Measurements from ENCODE around the gene ITIH3.

Gene ITIH3

DNA sequence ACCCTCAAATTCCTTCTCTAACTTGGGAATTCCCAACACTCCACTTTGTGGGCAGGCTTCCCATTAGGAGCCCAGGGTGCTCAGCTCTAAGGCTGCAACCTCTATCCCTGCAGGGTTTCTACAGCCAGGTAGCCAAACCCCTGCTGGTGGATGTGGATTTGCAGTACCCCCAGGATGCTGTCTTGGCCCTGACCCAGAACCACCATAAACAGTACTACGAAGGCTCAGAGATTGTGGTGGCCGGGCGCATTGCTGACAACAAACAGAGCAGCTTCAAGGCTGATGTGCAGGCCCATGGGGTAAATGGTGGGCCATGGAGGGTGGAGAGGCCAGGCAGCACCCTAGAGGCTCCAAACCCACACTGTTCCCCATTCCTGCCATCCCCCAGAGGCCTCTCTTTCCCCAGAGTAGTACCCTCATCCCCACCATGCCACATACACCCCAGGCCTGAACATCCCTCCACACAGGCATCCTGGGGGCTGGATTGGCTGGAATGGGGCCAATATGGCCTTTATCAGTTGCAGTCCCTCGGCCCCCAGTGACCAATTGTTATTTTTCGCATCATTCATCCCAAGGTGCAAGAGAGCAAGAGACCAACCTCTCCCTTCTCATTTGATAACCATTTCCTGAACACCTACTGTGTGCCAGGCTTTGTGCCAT, 9.5 kb upstream of the ITIH3 start:
- Mint-ChIP-seq H3K36me3 (ENCODE audit: low read depth) (no peaks in the 10 kb centered on the region), H3K4me1 (ENCODE audit: low read depth) (peaks cover 21% of the 10 kb centered on the region), H3K9me3 (no peaks in the 10 kb centered on the region), H3K27ac (no peak overlapping the region), H3K4me3 (no peak overlapping the region), H3K27me3 (peaks cover 2% of the 10 kb centered on the region)
- intact Hi-C loops (cut with micrococcal nuclease): no loop called here

DNA sequence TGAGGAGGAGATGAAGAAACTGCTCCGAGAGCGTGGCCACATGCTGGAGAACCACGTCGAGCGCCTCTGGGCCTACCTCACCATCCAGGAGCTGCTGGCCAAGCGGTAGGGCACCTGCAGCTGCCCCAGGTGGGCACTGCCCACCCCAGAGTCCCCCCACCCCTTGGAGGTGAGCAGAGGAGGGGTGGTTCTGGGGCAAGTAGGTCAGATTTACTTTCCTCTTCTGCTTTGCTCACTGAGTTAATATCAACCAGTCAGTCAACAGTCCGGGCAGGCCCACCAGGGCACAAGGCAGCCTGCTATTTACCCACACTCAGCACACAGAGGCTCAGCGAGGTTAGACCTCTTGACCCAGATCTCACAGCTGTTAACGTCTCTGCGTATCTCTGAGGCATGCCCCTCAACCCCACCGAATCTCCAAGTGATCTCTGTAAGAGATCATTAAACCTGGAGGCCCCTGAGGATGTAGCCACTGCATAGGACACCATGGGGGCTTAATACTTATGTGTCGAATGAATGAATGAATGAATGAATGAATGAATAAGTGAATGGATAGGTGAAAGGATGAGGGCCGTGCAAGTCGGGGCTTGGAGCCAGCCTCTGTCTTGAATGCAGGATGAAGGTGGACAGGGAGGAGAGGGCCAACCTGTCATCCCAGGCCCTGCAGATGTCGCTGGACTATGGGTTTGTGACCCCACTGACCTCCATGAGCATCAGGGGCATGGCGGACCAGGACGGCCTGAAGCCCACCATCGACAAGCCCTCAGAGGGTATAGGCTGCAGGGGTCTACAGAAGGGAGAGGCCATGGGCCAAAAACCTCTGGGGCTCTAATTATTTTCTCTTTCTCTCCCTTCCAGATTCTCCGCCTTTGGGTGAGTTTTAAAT, 8.0 kb upstream of the ITIH3 start:
- H3K36me3 Mint-ChIP-seq (ENCODE audit: low read depth): no peaks in the 10 kb centered on the region
- H3K27me3 Mint-ChIP-seq: peaks cover 2% of the 10 kb centered on the region
- no peaks in the 10 kb centered on the region for H3K9me3 Mint-ChIP-seq
- no peak overlapping the region for H3K27ac Mint-ChIP-seq
- H3K4me1 Mint-ChIP-seq (ENCODE audit: low read depth): peaks cover 6% of the 10 kb centered on the region
- intact Hi-C loops (cut with micrococcal nuclease): no loop called here
- H3K4me3 Mint-ChIP-seq: no peak overlapping the region

DNA sequence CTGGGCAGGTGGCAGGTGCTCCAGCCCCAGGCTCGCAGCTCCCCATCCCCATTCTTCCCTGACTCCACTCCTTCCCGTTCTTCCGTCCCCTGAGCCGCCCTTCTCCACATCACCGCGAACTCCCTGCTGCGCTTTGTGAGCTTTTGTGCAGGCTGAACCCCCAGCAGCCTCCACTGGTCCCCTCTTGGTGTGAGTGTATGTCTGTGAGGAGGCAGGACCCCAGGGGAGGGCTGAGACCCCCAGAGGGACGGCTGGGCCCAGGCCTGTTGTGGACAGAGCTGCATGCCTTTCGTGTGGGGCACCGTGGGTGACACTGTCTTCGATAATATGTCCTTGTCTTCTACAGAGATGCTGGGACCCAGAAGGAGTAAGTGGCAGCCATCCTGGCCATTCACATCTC, 7.3 kb upstream of the ITIH3 start:
- Mint-ChIP-seq H3K4me3 (no peak overlapping the region), H3K9me3 (no peaks in the 10 kb centered on the region), H3K36me3 (ENCODE audit: low read depth) (no peaks in the 10 kb centered on the region), H3K4me1 (ENCODE audit: low read depth) (no peaks in the 10 kb centered on the region), H3K27me3 (peaks cover 2% of the 10 kb centered on the region), H3K27ac (no peak overlapping the region)
- intact Hi-C loops (cut with micrococcal nuclease): no loop called here

DNA sequence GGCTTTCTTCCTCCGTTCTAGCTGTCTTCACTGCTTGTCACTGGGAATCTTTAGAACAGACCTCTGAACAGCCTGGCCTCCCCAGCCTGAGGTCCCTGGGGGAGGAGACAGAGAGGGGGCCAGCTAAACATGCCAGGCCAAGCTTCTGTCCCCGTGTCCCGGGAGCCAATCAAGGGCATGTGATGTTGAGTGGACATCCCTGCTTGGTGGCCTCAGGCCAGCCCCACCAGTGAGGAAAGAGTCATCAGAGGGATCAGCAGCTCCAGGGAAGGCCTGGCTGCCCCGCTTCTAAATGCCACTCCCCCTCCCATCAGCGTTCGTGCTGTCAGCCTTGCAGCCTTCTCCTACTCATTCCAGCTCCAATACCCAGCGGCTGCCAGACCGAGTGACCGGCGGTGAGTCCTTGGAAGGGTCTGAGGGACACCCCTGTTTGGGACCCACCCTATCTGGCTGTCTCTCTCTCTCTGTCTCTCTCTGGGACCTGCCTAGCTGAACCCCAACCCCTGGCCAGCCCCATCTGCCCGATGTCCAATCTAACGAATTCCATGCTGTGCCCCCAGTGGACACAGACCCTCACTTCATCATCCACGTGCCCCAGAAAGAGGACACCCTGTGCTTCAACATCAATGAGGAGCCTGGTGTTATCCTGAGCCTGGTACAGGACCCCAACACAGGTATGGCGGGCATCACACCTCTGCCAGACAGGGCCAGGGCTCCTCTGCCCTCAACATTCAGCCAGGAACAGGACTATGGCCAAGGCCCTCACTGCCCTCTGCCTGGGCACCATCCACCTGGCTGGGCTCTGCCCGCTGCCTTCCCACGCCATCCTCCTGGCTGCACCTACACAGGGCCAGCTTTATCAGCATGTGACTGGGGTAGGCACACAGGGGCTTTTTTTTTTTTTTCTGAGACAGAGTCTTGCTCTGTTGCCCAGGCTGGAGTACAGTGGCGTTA, 6.6 kb upstream of the ITIH3 start:
- H3K4me1 Mint-ChIP-seq (ENCODE audit: low read depth): no peaks in the 10 kb centered on the region
- no peak overlapping the region for H3K27ac Mint-ChIP-seq
- intact Hi-C loops (cut with micrococcal nuclease): no loop called here
- H3K9me3 Mint-ChIP-seq: no peaks in the 10 kb centered on the region
- peaks cover 2% of the 10 kb centered on the region for H3K27me3 Mint-ChIP-seq
- H3K4me3 Mint-ChIP-seq: no peak overlapping the region
- no peaks in the 10 kb centered on the region for H3K36me3 Mint-ChIP-seq (ENCODE audit: low read depth)

DNA sequence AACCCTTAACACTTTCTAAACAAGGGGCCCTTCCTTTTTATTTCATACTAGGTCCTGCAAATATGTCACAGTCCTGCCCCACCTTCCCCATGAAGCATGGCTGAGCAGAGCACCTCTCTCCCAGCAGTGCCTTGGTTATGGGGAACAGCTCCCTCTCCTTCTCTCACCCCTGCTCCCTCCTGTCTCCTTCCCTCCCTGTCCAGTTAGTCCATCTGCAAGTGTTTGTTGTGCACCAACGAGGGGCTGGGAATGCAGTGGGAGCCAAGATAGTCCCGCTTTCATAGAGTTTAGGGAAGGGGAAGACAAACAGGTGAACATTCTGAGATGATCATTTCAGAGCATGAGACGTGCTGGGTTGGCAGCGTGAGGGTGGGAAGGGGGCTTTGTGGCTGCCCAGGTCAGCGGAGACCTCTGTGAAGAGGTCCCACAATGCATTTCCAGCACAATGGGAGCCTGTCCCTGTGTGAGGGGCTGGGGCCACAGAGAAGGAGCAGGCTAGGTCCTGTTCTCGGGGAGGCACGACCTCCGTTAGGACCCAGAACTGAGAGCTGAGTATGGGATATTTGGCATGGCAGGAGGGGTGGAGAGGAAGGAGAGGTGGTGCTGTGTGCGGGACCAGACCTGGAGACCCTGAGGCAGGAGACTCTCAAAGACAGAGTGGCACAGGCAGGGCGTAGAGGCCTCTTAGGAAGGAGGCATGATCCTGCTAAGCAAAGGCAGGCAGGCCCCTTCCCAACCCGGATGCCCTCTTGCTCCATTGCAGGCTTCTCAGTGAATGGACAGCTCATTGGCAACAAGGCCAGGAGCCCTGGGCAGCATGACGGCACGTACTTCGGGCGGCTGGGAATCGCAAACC, 5.5 kb upstream of the ITIH3 start:
- H3K27me3 Mint-ChIP-seq: peaks cover 2% of the 10 kb centered on the region
- intact Hi-C loops (cut with micrococcal nuclease): no loop called here
- H3K9me3 Mint-ChIP-seq: no peaks in the 10 kb centered on the region
- H3K36me3 Mint-ChIP-seq (ENCODE audit: low read depth): no peaks in the 10 kb centered on the region
- H3K27ac Mint-ChIP-seq: no peak overlapping the region
- H3K4me3 Mint-ChIP-seq: no peak overlapping the region
- no peaks in the 10 kb centered on the region for H3K4me1 Mint-ChIP-seq (ENCODE audit: low read depth)

DNA sequence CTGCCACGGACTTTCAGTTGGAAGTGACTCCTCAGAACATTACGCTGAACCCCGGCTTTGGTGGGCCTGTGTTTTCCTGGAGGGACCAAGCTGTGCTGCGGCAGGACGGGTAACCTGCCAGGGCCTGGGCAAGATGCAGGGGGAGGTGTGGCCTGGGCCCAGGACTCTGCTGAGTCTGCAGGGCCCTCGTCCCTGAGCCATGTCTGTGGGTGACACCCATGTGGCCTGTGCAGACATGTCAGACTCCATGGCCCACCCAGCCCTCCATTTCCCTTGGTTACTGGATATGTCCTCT, 4.9 kb upstream of the ITIH3 start:
- Mint-ChIP-seq H3K9me3 (no peaks in the 10 kb centered on the region), H3K4me1 (ENCODE audit: low read depth) (no peaks in the 10 kb centered on the region), H3K36me3 (ENCODE audit: low read depth) (no peaks in the 10 kb centered on the region), H3K27ac (no peak overlapping the region), H3K4me3 (no peak overlapping the region), H3K27me3 (peaks cover 2% of the 10 kb centered on the region)
- intact Hi-C loops (cut with micrococcal nuclease): no loop called here

DNA sequence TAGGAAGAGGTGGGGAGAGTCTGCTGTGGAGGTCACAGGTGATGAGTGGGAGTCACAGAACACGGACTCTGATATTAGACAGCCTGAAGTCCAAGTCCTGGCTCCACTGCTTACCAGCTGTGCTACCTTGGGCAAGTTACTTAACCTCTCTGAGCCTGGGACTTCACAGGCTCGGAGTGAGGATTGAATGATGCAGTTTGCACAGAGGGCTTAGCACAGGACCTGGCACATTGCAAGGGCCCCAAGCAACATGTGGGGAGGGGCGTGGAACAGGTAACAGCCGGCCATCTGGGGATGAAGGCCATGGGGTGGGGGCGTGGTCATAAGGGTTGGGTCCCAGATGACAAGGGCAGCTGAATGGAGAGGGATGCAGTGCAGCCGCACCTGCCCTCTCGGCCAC, 4.3 kb upstream of the ITIH3 start:
- no peak overlapping the region for H3K27ac Mint-ChIP-seq
- intact Hi-C loops (cut with micrococcal nuclease): no loop called here
- no peaks in the 10 kb centered on the region for H3K27me3 Mint-ChIP-seq
- no peaks in the 10 kb centered on the region for H3K4me1 Mint-ChIP-seq (ENCODE audit: low read depth)
- H3K4me3 Mint-ChIP-seq: no peak overlapping the region
- H3K36me3 Mint-ChIP-seq (ENCODE audit: low read depth): no peaks in the 10 kb centered on the region
- H3K9me3 Mint-ChIP-seq: no peaks in the 10 kb centered on the region

DNA sequence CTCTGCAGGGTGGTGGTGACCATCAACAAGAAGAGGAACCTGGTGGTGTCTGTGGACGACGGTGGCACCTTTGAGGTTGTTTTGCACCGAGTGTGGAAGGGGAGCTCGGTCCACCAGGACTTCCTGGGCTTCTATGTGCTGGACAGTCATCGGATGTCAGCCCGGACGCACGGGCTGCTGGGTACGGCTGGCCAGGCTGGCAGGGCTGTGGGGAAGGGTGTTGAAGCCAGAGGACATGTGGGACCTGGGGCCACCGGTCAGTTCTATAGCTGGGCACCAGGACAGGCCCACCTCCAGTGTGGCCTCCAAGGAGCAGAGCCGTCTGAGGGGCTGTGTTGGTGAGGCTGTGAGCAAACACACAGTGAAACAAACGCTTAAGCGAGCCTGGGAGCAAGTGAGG, 3.9 kb upstream of the ITIH3 start:
- intact Hi-C loops (cut with micrococcal nuclease): no loop called here
- H3K4me1 Mint-ChIP-seq (ENCODE audit: low read depth): no peaks in the 10 kb centered on the region
- no peak overlapping the region for H3K4me3 Mint-ChIP-seq
- no peak overlapping the region for H3K27ac Mint-ChIP-seq
- H3K9me3 Mint-ChIP-seq: no peaks in the 10 kb centered on the region
- no peaks in the 10 kb centered on the region for H3K27me3 Mint-ChIP-seq
- H3K36me3 Mint-ChIP-seq (ENCODE audit: low read depth): no peaks in the 10 kb centered on the region

DNA sequence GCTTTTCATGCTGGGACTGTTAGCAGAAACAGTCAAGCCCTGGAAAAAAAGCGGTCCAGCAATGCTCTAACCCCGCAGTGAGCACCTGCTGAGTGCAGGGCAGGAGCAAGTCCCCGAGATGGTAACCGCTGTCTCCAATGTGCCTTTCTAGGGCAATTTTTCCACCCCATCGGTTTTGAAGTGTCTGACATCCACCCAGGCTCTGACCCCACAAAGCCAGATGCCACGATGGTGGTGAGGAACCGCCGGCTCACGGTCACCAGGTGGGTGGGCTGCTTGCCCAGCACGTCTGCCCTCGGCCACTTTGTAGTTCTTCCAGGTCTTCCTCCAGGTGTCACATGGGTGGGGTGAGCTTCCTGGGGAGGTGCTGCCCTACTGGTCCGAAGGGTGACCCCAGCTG, 3.2 kb upstream of the ITIH3 start:
- H3K4me1 Mint-ChIP-seq (ENCODE audit: low read depth): no peaks in the 10 kb centered on the region
- no peak overlapping the region for H3K27ac Mint-ChIP-seq
- no peaks in the 10 kb centered on the region for H3K9me3 Mint-ChIP-seq
- intact Hi-C loops (cut with micrococcal nuclease): no loop called here
- no peak overlapping the region for H3K4me3 Mint-ChIP-seq
- H3K27me3 Mint-ChIP-seq: peaks cover 2% of the 10 kb centered on the region
- no peaks in the 10 kb centered on the region for H3K36me3 Mint-ChIP-seq (ENCODE audit: low read depth)

DNA sequence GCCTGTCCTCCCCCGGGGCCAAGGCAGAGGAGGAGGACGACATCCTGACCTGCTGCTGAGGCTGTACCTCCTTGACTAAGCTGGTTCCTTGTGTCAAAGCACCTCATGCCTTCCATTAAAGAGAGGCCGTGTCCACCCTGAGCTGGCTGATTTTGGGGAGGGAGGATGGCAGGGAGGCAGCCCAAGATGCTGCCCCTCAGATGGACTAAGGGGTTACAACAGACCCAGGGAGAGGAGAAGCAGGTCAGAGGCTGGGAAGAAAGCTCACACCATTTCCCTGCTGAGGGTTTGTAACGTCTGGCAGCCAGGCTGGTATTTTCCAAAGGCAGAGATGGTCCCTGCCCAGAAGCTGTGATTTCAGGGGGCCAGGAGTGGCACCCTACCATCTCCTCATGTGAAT, 2.7 kb upstream of the ITIH3 start:
- H3K9me3 Mint-ChIP-seq: no peaks in the 10 kb centered on the region
- H3K27ac Mint-ChIP-seq: no peak overlapping the region
- no peaks in the 10 kb centered on the region for H3K36me3 Mint-ChIP-seq (ENCODE audit: low read depth)
- no peaks in the 10 kb centered on the region for H3K4me1 Mint-ChIP-seq (ENCODE audit: low read depth)
- intact Hi-C loops (cut with micrococcal nuclease): no loop called here
- H3K27me3 Mint-ChIP-seq: peaks cover 2% of the 10 kb centered on the region
- no peak overlapping the region for H3K4me3 Mint-ChIP-seq

DNA sequence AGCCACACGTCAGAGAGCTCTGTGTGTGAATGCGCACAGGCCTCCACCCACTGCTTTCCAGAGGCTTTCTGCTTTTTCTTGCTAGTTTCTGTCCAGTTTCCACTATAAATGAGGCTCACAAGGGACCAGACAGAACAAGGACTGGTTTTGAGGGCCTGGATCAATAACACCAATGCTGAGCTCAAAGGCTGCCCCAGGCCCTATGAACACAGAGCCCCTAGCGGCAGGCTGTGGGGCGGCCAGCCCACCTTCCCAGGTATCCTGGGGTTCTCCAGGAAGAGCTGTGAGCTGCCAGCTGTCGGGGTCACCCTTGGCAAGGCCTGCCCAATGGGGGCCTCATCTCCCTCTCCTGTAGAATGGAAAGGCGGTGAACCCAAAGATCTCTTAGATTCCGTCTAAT, 2.2 kb upstream of the ITIH3 start:
- Mint-ChIP-seq H3K4me3 (no peak overlapping the region), H3K36me3 (ENCODE audit: low read depth) (no peaks in the 10 kb centered on the region), H3K27ac (no peak overlapping the region), H3K9me3 (no peaks in the 10 kb centered on the region), H3K4me1 (ENCODE audit: low read depth) (no peaks in the 10 kb centered on the region), H3K27me3 (peaks cover 2% of the 10 kb centered on the region)
- intact Hi-C loops (cut with micrococcal nuclease): no loop called here

DNA sequence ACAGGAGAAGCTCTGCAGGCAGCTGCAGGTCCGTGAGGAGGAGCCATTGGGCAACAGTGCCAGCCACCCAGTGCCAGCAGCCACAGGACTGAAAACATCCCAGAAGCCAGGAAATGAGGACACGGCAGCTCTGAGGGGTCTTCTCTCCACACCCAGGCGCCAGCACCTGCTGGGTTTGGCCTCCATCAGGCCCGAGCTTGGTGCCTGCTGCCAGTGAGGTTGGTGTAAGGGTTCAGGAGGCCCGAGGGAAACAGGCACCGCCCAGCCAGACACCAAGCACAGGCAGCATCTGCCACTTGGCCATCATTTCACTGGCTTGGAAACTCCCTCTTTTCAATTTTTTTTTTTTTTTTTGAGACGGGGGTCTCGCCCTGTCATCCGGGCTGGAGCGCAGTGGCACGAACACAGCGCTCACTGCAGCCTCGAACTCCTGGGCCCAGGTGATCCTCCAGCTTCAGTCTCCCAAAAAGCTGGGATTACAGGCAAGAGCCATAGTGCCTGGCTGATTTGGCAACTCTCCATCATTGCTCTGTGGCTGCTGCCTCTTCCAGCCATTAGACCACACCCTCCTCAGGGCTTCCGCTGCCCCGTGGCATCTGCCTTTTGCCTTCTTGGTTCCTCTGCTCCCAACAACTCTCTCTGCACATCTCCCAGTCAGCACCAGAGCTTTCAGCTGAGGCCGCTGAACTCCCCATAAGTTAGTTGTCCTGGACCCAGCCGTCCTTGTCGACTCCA, 1.5 kb upstream of the ITIH3 start:
- H3K27ac Mint-ChIP-seq: no peak overlapping the region
- H3K4me1 Mint-ChIP-seq (ENCODE audit: low read depth): no peaks in the 10 kb centered on the region
- peaks cover 2% of the 10 kb centered on the region for H3K27me3 Mint-ChIP-seq
- no peaks in the 10 kb centered on the region for H3K9me3 Mint-ChIP-seq
- no peaks in the 10 kb centered on the region for H3K36me3 Mint-ChIP-seq (ENCODE audit: low read depth)
- intact Hi-C loops (cut with micrococcal nuclease): no loop called here
- H3K4me3 Mint-ChIP-seq: no peak overlapping the region
